Measurements from ENCODE around the gene ATRX. TPM values are rescaled to one million over a fixed set of nuclear protein-coding genes. Genes with fewer than 3 reads are reported as not detected.

The ATRX gene
- total RNA-seq, 1 donor from 2014 or later, result 106 TPM

DNA sequence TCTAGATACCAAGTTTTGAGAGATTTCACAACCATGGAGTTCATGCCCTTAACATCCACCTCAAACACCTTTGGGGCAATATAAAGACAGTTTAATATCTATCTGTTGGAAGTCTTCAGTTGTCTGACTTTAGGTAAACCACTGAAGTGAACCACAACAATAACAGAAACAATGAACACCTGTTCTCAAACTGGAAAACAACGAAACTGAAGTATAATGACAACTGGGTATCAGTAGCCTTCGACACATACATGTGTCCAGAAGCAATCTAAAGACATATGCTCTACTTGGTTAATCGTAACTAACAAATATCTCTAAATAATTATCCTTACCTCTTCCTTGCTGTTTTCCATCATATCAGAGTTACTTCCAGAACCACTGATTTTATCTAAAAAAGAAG is 87.8 kb downstream of the ATRX start:
- Histone ChIP-seq H4K20me1 (ENCODE audit: insufficient read depth, low read length) (peaks cover 24% of the 10 kb centered on the region), H3K4me2 (ENCODE audit: low read length) (no peak overlapping the region), H3K36me3 (ENCODE audit: insufficient read depth, low read length) (peaks cover 13% of the 10 kb centered on the region), H2AFZ (ENCODE audit: low read depth, low read length) (no peak overlapping the region), H3K4me1 (ENCODE audit: insufficient read depth, low read length) (no peaks in the 10 kb centered on the region), H3K4me3 (ENCODE audit: insufficient read depth, low read depth, low read length) (no peak overlapping the region), H3K79me2 (ENCODE audit: insufficient read depth, low read length) (peaks cover 20% of the 10 kb centered on the region), H3K27ac (ENCODE audit: low read depth, low read length) (no peak overlapping the region), H3K9ac (ENCODE audit: low read length) (no peak overlapping the region), H3K27me3 (ENCODE audit: insufficient read depth, low read length) (no peaks in the 10 kb centered on the region), H3K9me3 (ENCODE audit: insufficient read depth, low read depth, low read length) (no peaks in the 10 kb centered on the region)
- Mint-ChIP-seq H3K27ac (ENCODE audit: unreplicated experiment) (no peak overlapping the region), H3K4me1 (ENCODE audit: low read depth, unreplicated experiment) (no peaks in the 10 kb centered on the region), H3K4me3 (ENCODE audit: unreplicated experiment) (no peak overlapping the region), H3K36me3 (ENCODE audit: low read depth, unreplicated experiment) (no peaks in the 10 kb centered on the region), H3K9me3 (ENCODE audit: unreplicated experiment) (no peaks in the 10 kb centered on the region), H3K27me3 (ENCODE audit: low read depth, unreplicated experiment) (no peaks in the 10 kb centered on the region)
- no peak for TF ChIP-seq EZH2 (IDR thresholded peaks at IDR 0.05; ENCODE audit: insufficient read depth, low read length)
- FAIRE-seq (peak; percentile 32), DNase-seq (ENCODE audit: low read depth) (no peak)

DNA sequence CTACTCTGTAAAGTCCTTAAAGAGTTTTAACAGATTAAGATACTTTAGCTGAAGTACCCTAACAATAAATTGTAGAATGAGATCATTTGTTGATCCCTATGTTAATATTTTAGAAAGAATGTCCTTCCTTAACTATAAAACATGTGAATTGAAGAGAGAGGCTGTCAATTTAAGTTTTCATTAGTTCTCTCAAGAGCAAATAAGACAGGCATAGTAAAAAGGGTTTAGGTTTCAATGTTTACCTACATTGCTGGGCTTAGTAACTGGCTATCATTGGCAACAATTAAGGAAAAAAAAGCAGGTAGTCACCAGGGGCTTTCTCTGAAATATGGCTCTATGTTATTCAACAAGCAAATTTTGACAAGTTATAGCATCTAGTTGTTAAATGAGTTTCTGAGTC is 91.5 kb downstream of the ATRX start:
- Histone ChIP-seq H3K4me1 (ENCODE audit: insufficient read depth, low read length) (no peaks in the 10 kb centered on the region), H3K4me3 (ENCODE audit: insufficient read depth, low read depth, low read length) (no peak overlapping the region), H3K27ac (ENCODE audit: low read depth, low read length) (no peak overlapping the region), H3K27me3 (ENCODE audit: insufficient read depth, low read length) (no peaks in the 10 kb centered on the region), H3K79me2 (ENCODE audit: insufficient read depth, low read length) (peaks cover 3% of the 10 kb centered on the region), H4K20me1 (ENCODE audit: insufficient read depth, low read length) (peaks cover 13% of the 10 kb centered on the region), H3K9ac (ENCODE audit: low read length) (no peak overlapping the region), H3K9me3 (ENCODE audit: insufficient read depth, low read depth, low read length) (no peaks in the 10 kb centered on the region), H2AFZ (ENCODE audit: low read depth, low read length) (no peak overlapping the region), H3K36me3 (ENCODE audit: insufficient read depth, low read length) (peaks cover 13% of the 10 kb centered on the region), H3K4me2 (ENCODE audit: low read length) (no peak overlapping the region)
- Mint-ChIP-seq H3K36me3 (ENCODE audit: low read depth, unreplicated experiment) (no peaks in the 10 kb centered on the region), H3K27ac (ENCODE audit: unreplicated experiment) (no peak overlapping the region), H3K27me3 (ENCODE audit: low read depth, unreplicated experiment) (no peaks in the 10 kb centered on the region), H3K4me1 (ENCODE audit: low read depth, unreplicated experiment) (no peaks in the 10 kb centered on the region), H3K9me3 (ENCODE audit: unreplicated experiment) (no peaks in the 10 kb centered on the region), H3K4me3 (ENCODE audit: unreplicated experiment) (no peak overlapping the region)
- DNase-seq (ENCODE audit: low read depth) (no peak), FAIRE-seq (no peak)
- no peak for TF ChIP-seq EZH2 (IDR thresholded peaks at IDR 0.05; ENCODE audit: insufficient read depth, low read length)
- TF ChIP-seq, protein P1, sequence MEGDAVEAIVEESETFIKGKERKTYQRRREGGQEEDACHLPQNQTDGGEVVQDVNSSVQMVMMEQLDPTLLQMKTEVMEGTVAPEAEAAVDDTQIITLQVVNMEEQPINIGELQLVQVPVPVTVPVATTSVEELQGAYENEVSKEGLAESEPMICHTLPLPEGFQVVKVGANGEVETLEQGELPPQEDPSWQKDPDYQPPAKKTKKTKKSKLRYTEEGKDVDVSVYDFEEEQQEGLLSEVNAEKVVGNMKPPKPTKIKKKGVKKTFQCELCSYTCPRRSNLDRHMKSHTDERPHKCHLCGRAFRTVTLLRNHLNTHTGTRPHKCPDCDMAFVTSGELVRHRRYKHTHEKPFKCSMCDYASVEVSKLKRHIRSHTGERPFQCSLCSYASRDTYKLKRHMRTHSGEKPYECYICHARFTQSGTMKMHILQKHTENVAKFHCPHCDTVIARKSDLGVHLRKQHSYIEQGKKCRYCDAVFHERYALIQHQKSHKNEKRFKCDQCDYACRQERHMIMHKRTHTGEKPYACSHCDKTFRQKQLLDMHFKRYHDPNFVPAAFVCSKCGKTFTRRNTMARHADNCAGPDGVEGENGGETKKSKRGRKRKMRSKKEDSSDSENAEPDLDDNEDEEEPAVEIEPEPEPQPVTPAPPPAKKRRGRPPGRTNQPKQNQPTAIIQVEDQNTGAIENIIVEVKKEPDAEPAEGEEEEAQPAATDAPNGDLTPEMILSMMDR (IDR thresholded peaks at IDR 0.05; ENCODE audit: insufficient read depth, low read depth, low read length), result no peak

- FAIRE-seq, result peak; percentile 62
- Histone ChIP-seq H3K4me1 (ENCODE audit: insufficient read depth, low read length) (no peaks in the 10 kb centered on the region), H3K4me2 (ENCODE audit: low read length) (no peak overlapping the region), H3K79me2 (ENCODE audit: insufficient read depth, low read length) (no peaks in the 10 kb centered on the region), H3K9ac (ENCODE audit: low read length) (no peak overlapping the region), H3K27me3 (ENCODE audit: insufficient read depth, low read length) (no peaks in the 10 kb centered on the region), H4K20me1 (ENCODE audit: insufficient read depth, low read length) (peaks cover 7% of the 10 kb centered on the region), H2AFZ (ENCODE audit: low read depth, low read length) (no peak overlapping the region), H3K4me3 (ENCODE audit: insufficient read depth, low read depth, low read length) (no peak overlapping the region), H3K27ac (ENCODE audit: low read depth, low read length) (no peak overlapping the region), H3K9me3 (ENCODE audit: insufficient read depth, low read depth, low read length) (no peaks in the 10 kb centered on the region), H3K36me3 (ENCODE audit: insufficient read depth, low read length) (peaks cover 13% of the 10 kb centered on the region)
- no peak for DNase-seq (ENCODE audit: low read depth)
- TF ChIP-seq, protein P1 (IDR thresholded peaks at IDR 0.05; ENCODE audit: insufficient read depth, low read depth, low read length), result no peak
- TF ChIP-seq EZH2 (IDR thresholded peaks at IDR 0.05; ENCODE audit: insufficient read depth, low read length), result no peak
- no peaks in the 10 kb centered on the region for H3K27me3 Mint-ChIP-seq (ENCODE audit: low read depth, unreplicated experiment)
- no peaks in the 10 kb centered on the region for H3K36me3 Mint-ChIP-seq (ENCODE audit: low read depth, unreplicated experiment)
- H3K4me3 Mint-ChIP-seq (ENCODE audit: unreplicated experiment), result no peak overlapping the region
- no peaks in the 10 kb centered on the region for H3K9me3 Mint-ChIP-seq (ENCODE audit: unreplicated experiment)
- H3K27ac Mint-ChIP-seq (ENCODE audit: unreplicated experiment), result no peak overlapping the region
- H3K4me1 Mint-ChIP-seq (ENCODE audit: low read depth, unreplicated experiment), result no peaks in the 10 kb centered on the region
These were observed 92.4 kb downstream of the ATRX start for GRCh38 chrX:77693594-77693993.

Measured in astrocyte (in vitro differentiated cells and primary cell).